ENCODE measurements around the gene RC3H1. TPM values are rescaled to one million over a fixed set of nuclear protein-coding genes. Genes with fewer than 3 reads are reported as not detected.

Gene RC3H1
- total and polyA plus RNA-seq, 2 of the 13 experiments (the other 11 are each of a cell fraction or from before 2014, with no cell fraction given), result 11.2 to 19.6 TPM

DNA sequence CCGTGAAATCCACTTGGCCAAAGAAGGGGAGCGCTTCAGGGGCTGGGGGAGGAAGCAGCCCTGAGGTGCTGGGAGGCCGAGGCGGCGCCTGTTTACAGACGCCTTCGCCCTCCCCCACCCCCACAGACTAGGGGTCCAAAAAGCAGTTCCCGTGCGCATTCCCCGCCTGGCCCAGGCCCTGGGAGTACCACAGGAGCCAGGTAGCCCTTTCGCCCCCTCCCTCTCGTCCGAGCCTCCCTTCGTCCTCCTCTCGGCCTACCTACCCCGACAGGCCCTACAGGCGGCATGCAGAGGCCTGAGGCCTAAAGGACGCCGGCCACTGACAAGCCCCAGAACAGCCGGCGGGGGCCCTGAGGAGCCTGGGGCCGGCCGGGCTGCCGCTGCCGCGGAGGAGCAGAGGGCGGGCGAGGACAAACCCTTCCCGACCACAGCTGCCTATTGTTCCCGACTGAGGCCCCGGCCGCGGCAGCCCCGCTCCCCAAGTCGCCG is 522 bp downstream of the RC3H1 start (continued):
- TF ChIP-seq, protein P1, sequence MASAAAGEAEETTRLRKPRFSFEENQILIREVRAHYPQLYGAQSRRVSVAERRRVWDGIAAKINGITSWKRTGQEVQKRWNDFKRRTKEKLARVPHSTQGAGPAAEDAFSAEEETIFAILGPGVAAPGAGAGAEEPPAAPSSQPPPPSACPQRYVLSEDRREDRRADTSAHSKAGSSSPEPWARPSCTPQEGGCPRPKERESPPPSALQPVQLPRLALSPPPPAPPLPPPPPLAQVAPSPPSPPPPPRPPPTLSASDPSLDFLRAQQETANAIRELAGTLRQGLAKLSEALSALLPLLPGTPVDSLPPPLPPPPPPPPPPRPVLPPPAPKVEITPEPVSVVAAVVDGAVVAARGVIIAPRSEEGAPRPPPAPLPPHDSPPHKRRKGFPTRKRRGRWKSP (CRISPR knock-in tag; IDR thresholded peaks at IDR 0.05), result no peak
- TF ChIP-seq SCMH1 (CRISPR knock-in tag; IDR thresholded peaks at IDR 0.05; ENCODE audit: borderline replicate concordance) (no peak), BORCS8-MEF2B (CRISPR knock-in tag; IDR thresholded peaks at IDR 0.05) (0 out of 2 replicates have a peak, but pooled peaks have one; percentile 13), HMG20B (CRISPR knock-in tag; conservative IDR thresholded peaks at IDR 0.05) (no peak), MZF1 (CRISPR knock-in tag; IDR thresholded peaks at IDR 0.05; ENCODE audit: borderline replicate concordance) (0 out of 2 replicates have a peak, but pooled peaks have one; percentile 53), SMAD1 (CRISPR knock-in tag; IDR thresholded peaks at IDR 0.05; ENCODE audit: borderline replicate concordance, low read depth) (no peak), CBX5 (CRISPR knock-in tag; IDR thresholded peaks at IDR 0.05; ENCODE audit: borderline replicate concordance) (no peak), MAFF (IDR thresholded peaks at IDR 0.05; ENCODE audit: low read depth, low read length) (no peak), ZNF232 (CRISPR knock-in tag; IDR thresholded peaks at IDR 0.05; ENCODE audit: borderline replicate concordance) (no peak), HOXA7 (CRISPR knock-in tag; IDR thresholded peaks at IDR 0.05) (no peak), CENPX (CRISPR knock-in tag; IDR thresholded peaks at IDR 0.05) (no peak), NCOA5 (CRISPR knock-in tag; IDR thresholded peaks at IDR 0.05) (no peak), TBP (CRISPR knock-in tag; IDR thresholded peaks at IDR 0.05) (no peak), ZNF766 (CRISPR knock-in tag; IDR thresholded peaks at IDR 0.05; ENCODE audit: borderline replicate concordance) (no peak), ZNF891 (CRISPR knock-in tag; IDR thresholded peaks at IDR 0.05) (no peak; the same call in 1 of the 2 replicates), ZSCAN25 (CRISPR knock-in tag; IDR thresholded peaks at IDR 0.05) (no peak), ZNF550 (CRISPR knock-in tag; IDR thresholded peaks at IDR 0.05; ENCODE audit: borderline replicate concordance) (0 out of 2 replicates have a peak, but pooled peaks have one; percentile 48), HNRNPK (IDR thresholded peaks at IDR 0.05; ENCODE audit: low read depth, low read length, poor library complexity, severe bottlenecking) (no peak), HOXA9 (CRISPR knock-in tag; IDR thresholded peaks at IDR 0.05; ENCODE audit: borderline replicate concordance) (no peak; the same call in 1 of the 2 replicates), ZNF678 (CRISPR knock-in tag; IDR thresholded peaks at IDR 0.05) (no peak), NONO (IDR thresholded peaks at IDR 0.05) (no peak), NONO (CRISPR knock-in tag; conservative IDR thresholded peaks at IDR 0.05) (no peak), THAP11 (CRISPR knock-in tag; IDR thresholded peaks at IDR 0.05) (no peak)
- TF ChIP-seq, protein P2, sequence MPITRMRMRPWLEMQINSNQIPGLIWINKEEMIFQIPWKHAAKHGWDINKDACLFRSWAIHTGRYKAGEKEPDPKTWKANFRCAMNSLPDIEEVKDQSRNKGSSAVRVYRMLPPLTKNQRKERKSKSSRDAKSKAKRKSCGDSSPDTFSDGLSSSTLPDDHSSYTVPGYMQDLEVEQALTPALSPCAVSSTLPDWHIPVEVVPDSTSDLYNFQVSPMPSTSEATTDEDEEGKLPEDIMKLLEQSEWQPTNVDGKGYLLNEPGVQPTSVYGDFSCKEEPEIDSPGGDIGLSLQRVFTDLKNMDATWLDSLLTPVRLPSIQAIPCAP (CRISPR knock-in tag; IDR thresholded peaks at IDR 0.05; ENCODE audit: low read depth), result no peak
- TF ChIP-seq, protein P3, sequence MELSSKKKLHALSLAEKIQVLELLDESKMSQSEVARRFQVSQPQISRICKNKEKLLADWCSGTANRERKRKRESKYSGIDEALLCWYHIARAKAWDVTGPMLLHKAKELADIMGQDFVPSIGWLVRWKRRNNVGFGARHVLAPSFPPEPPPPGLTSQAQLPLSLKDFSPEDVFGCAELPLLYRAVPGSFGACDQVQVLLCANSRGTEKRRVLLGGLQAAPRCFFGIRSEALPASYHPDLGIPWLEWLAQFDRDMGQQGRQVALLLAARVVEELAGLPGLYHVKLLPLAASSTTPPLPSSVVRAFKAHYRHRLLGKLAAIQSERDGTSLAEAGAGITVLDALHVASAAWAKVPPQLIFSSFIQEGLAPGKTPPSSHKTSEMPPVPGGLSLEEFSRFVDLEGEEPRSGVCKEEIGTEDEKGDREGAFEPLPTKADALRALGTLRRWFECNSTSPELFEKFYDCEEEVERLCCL (CRISPR knock-in tag; IDR thresholded peaks at IDR 0.05; ENCODE audit: borderline replicate concordance), result no peak
- TF ChIP-seq, protein P4, sequence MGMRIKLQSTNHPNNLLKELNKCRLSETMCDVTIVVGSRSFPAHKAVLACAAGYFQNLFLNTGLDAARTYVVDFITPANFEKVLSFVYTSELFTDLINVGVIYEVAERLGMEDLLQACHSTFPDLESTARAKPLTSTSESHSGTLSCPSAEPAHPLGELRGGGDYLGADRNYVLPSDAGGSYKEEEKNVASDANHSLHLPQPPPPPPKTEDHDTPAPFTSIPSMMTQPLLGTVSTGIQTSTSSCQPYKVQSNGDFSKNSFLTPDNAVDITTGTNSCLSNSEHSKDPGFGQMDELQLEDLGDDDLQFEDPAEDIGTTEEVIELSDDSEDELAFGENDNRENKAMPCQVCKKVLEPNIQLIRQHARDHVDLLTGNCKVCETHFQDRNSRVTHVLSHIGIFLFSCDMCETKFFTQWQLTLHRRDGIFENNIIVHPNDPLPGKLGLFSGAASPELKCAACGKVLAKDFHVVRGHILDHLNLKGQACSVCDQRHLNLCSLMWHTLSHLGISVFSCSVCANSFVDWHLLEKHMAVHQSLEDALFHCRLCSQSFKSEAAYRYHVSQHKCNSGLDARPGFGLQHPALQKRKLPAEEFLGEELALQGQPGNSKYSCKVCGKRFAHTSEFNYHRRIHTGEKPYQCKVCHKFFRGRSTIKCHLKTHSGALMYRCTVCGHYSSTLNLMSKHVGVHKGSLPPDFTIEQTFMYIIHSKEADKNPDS (CRISPR knock-in tag; IDR thresholded peaks at IDR 0.05), result no peak

All from HepG2 (cell line).